GM21367 (cell line): Measurements from ENCODE around the gene KANK4.

Source experiments
- ATAC-seq: cut with Tn5 transposase; IDR thresholded peaks from one replicate; pipeline ENCODE4 v1.9.1; 2021; ENCODE audit not compliant: unreplicated experiment

KANK4 gene

GRCh38 chr1:62212411-62212810, 106.8 kb downstream of the KANK4 start:
- ATAC-seq, result no peak

GRCh38 chr1:62210960-62211359, 108.3 kb downstream of the KANK4 start:
- no peak for ATAC-seq

GRCh38 chr1:62209931-62210595, 109.2 kb downstream of the KANK4 start:
- no peak for ATAC-seq

GRCh38 chr1:62208970-62209369, 110.3 kb downstream of the KANK4 start:
- no peak for ATAC-seq

- ATAC-seq, result no peak
Observed at GRCh38 chr1:62208087-62208486, 111.1 kb downstream of the KANK4 start.

GRCh38 chr1:62207187-62207586, 112.0 kb downstream of the KANK4 start:
- no peak for ATAC-seq

- ATAC-seq, result no peak
Observed at GRCh38 chr1:62198781-62199125, 120.5 kb downstream of the KANK4 start.

- ATAC-seq, result no peak
Observed at GRCh38 chr1:62198069-62198780, 121.0 kb downstream of the KANK4 start.

- no peak for ATAC-seq
Observed at GRCh38 chr1:62196086-62196690, 123.0 kb downstream of the KANK4 start.

- no peak for ATAC-seq
Observed at GRCh38 chr1:62194651-62195544, 124.3 kb downstream of the KANK4 start, which contains the start of gene L1TD1. L1TD1 (plus strand) TSS chr1:62194849; CDS start chr1:62206629, 11,780 bp downstream.

- ATAC-seq, result no peak
Observed at GRCh38 chr1:62188111-62188510, 131.1 kb downstream of the KANK4 start.

GRCh38 chr1:62187548-62187947, 131.7 kb downstream of the KANK4 start:
- ATAC-seq, result no peak
